ENCODE measurements around the gene BCL6B.

The BCL6B gene

DNA sequence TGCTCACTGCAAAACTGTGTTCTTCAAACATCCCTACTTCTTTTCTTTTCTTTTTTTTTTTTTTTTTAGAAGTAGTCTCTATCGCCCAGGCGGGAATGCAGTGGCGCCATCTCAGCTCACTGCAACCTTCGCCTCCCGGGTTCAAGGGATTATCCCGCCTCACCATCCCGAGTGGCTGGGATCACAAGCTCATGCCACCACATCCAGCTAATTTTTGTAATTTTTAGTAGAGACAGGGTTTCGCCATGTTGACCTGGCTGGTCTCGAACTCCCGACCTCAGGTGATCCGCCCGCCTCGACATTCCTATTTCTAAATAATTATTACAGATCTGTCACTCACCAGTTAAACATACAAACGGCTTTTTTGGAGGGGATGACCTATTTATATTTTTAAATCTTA is 11.4 kb upstream of the BCL6B start:
- DNase-seq, result no peak

DNA sequence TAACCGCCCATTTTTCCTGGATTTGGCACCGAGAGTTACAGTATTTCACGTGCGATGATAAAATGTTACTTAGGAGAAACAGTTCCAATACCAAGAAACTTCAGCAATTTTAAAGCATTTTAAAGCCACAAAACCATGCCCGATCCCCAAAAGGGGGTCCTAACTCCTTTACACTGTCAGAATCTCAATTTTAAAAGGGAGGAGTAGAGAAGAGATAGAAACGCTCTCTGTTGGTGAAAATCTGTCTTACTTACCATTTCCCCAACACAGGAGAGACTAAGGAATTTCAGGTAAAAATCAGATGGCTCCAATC is 11.0 kb upstream of the BCL6B start:
- DNase-seq, result no peak

DNA sequence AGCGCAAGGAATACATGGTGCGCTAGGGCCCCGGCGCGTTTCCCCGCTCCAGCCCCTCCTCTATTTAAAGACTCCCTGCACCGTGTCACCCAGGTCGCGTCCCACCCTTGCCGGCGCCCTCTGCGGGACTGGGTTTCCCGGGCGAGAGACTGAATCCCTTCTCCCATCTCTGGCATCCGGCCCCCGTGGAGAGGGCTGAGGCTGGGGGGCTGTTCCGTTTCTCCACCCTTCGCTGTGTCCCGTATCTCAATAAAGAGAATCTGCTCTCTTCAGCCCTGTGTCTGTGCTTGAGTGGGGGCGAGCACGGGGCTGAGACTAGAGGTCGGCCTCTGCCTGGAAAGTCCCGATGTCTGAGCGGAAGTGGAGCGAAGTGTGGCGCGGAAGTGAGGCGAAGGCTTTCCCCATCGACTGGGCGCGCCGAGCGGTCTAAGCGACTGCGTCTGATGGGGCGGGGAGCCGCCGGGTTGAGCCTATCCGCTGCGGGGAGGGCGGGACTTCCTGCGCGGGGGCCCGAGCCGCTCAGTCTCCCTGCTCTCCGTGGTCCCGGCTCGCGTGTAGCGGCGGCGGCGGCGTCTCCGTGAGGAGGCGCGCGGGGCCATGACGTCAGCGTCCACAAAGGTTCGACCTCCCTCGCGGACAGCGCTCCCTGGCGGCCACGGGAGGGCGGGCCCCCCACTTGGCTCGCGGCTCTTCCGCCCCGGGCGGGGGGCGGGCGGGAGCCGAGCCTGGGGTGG is 8.4 kb upstream of the BCL6B start:
- peak; percentile 95 for DNase-seq

DNA sequence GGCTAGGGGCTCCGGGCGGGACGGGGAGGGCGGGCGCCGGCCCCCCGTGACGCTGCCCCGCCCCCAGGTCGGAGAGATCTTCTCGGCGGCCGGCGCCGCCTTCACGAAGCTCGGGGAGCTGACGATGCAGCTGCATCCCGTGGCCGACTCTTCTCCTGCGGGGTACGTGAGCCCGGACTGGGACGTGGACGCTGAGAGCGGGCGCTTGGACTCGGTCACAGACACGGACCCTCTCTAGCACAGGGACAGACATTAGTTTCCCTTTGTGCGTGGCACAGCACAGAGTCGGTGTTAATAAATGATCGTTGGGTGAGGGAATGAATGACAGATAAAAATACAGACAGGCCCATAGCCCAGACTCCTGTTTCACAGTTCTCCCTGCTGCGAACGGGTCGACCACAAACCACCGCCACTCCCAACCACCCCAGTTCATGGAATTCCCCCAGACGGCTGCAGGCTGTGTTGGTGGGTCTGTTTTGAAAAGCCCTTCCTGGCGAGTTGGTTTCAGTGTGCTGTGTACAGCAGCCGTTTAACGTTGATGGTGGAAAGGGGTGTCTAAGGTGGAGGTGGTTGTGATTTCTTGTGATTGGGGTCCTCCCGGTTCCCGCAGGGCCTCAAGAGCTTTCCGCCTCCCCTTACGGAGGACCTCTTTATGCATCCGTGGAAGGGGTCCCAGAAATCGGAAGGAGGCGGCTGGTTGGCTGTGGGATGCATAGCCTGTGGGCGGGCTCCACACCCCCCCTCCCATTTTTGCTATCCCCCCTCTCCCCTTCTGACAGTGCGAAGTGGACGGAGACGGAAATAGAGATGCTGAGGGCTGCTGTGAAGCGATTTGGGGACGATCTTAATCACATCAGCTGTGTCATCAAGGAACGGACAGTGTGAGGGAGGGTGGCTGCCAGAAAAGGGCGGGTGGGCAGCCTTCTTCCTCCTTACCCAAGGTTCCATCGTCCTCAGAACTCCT is 7.6 kb upstream of the BCL6B start:
- DNase-seq, result no peak

DNA sequence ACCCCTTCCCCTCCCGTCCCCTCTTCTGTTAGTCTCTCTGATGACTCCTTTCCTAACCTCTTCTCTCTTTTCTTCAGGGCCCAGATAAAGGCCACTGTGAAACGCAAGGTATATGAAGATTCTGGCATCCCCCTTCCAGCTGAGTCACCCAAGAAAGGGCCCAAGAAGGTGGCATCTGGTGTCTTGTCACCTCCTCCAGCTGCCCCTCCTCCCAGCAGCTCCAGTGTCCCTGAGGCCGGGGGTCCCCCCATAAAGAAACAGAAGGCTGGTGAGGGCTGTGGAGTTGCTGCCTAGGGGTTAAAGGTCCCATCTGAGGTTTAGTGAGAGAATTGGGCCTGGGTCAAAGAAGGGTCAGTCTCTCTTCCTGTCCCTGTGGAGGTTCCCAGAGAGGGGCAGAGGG is 6.4 kb upstream of the BCL6B start:
- DNase-seq, result no peak

DNA sequence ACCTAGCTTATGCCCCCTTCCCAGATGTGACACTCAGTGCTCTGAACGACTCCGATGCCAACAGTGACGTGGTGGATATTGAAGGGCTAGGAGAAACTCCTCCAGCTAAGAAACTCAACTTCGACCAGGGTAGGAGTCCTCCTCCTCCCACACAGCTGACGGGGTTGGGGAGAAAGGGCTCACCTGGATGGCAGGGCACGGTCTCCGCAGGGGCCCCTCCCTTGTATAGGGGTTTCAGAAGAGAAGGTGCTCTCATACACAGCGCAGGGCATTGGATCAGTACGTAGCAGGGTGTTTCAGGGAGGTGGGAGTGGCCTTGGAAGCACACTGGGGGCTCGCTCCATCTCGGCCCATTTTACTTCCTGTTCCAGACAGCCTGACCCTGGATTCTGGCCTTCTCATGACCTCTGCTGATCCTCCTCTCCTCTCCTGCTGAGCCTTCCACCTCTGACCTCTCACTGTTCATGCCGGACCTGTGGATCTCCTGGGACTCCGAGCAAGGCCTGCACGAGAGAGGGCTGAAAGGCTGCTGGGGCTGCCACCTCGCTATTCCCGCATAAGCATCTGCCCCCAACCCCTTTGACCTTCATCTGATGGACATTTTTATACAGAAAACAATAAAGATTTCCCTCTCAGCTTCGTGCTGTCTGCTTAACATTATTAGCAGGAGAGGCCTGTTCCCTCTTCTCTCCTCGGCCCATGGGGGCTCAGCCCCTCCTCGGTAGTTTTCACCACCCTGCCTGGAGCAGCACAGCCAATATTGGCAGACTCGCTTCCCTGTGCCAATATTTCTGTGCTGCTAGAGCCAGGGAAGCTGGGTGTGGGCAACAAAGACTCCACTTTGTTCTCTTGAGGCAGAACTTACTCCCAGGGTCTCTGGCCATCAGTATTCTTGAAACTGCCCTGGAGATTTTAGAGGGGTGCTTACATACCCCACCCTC is 5.7 kb upstream of the BCL6B start:
- DNase-seq, result no peak

DNA sequence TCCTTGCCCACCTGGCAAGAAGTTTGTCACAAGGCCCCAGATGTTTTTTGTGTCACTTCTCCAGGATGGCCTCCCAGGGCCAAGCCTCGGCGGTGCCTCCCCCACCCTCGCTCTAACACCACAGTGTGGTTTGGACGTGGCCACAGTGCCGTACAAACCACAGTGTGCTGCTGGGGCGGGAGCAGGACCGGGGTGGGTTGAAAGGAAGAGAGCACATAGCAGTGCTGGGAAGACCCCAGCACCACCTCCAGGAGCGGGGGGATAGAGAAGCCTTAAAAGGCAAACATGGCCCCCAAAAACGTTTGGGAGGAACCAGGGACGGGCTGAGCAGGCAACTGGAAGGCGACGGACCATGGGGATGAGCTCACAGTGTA is 5.0 kb upstream of the BCL6B start:
- no peak for DNase-seq

DNA sequence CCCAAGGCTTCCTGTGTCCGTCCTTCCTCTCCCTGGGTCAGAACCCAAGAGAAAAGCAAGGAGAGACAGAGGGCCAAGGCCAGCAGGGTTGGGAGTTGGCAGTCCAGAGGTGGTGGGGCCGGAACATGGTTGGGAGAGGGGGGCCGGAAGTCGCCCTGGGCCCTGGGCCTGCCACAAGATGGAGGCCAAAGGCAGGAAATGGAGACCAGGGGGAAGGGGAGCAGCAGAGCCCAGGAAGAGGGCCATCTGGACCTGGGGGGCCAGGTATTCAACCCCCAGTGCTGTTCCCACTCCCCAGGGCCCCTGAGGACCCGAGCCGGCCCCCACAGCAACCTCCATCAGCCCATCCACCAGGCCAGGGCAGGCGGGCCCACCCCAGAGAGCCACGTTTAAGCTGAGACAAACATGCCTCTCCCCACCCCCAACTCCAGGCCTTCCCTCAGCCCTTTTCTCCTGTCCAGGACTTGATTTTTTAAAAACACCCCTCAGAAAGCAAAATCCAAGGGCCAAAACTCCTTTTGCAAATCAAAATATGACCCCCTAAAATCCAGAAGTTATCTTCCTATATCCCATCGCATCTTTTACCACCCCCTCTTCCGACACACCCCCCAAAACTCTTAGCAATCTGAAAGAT is 4.4 kb upstream of the BCL6B start:
- no peak for DNase-seq

DNA sequence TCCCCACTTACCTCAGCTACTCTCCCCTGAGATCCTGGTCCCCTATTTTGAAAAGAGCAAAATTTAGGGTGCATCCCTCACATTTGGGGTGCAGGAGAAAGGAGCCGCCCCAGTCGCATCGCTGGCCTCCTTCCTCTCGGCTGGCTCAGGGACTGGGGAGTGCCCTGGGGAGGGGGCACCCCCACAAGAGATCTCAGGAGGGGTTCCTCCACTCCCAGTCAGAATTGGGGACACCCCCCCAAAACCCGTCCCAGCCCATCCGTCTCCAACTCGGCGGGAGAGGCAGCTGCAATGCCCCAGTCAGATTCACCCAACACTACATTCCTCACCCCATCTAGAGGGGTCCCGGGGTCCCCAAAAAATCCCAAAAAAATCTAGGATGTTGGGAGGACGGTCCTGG is 3.5 kb upstream of the BCL6B start:
- no peak for DNase-seq

DNA sequence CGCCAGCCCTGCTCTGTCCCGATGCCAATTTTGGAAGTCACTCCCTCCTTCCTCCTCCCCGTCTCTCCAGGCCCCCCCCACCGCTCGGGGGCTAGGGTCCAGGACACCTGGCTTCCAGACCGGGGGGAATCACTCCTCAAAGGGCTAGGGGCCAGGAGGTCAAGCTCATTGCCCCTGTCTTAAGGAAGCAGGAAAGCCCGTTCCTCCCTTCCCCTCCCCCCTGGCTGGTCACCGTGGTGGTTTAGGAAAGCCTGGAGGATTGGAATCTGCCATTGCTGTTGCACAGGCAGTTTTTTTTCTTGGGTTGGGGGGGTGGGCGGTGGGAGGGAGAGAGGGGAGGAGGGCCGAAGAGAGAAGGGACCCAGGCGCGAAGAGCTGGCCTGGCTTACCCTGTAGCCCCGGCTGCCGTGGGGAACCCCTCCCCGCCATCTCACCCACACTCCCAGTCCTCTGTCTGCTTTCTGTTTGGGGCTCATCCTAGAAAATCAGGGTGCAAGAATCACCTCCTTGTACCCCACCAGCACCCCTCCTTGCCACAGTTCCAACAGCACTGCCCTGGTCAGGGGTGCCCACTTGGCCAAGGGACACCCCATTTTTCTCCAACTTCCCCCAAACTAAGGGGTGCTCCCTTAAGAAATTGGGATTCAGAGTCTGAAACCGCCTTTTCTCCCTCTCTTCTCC is 2.9 kb upstream of the BCL6B start:
- DNase-seq, result peak; percentile 62

DNA sequence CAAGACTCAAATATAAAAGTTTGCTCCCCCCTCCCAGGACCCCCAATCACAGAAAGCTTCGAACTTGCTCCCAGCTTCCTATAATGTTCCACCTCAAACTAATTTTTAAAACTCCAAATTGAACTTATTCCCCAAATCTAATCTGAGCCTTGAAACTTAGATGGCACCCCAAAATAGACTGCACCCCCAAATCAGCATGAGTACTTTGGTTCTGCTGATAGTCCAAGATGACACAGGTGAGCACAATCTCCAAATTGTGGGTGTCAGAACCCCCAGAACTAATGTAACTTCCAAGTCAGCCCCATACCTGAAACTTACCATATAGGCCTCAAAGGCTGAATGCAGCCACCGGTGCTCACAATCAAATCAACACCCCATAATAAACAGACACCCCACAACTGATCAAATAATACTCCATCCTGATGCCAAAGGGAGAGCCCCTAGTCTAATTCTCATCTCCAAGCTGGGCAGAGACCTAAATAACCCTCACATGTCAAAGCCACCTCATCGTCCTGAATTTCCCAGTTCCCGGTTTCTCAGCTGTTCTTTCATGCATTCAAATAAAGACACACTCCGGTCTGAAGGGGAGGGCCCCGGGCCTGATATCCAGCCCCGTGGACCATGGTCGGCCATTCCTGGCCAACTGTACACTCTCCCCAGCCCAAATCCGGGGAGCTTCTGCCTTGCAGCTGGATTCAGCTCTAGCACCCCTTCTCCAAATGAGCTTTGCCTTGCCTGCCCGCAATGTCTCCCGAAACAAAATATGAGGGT is 1.8 kb upstream of the BCL6B start:
- DNase-seq, result no peak

DNA sequence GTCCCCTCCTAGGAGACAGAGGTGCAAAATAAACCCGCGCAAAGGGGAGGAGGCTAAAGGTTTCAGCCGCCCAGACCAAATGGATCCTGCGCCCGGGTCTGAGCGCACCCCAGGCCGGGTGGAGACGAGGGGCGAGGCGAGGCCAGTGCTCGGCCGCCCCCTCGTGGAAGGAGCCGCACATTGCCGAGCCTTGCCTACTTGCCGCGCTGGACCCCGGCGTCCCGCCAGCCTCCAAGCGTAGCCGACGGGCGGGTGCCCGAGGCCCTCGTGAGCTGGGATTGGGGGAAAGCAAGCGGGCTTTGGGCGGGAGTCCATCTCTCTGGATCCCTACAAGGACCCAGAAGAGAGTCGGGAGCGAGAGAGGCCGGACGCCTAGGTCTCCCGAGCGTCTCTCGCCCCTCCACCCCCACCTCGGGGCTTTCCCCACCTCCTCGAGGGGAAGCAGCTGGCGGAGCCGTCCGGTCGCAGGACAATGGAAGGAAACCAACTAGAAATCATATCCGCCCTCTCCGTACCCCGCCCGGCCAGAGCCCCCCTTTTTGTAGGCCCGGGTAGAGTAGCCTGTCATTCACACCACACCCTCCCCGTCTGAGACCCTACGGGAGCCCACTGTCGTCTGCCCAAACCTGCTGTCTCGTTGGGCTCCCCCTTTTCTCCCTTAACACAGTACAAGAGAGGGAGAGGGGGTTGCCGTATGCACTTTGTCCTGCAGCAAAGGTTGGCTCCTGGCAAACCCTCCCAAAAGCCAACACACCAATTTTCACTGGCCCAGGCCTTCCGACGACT is 664 bp upstream of the BCL6B start:
- DNase-seq, result peak; percentile 62

DNA sequence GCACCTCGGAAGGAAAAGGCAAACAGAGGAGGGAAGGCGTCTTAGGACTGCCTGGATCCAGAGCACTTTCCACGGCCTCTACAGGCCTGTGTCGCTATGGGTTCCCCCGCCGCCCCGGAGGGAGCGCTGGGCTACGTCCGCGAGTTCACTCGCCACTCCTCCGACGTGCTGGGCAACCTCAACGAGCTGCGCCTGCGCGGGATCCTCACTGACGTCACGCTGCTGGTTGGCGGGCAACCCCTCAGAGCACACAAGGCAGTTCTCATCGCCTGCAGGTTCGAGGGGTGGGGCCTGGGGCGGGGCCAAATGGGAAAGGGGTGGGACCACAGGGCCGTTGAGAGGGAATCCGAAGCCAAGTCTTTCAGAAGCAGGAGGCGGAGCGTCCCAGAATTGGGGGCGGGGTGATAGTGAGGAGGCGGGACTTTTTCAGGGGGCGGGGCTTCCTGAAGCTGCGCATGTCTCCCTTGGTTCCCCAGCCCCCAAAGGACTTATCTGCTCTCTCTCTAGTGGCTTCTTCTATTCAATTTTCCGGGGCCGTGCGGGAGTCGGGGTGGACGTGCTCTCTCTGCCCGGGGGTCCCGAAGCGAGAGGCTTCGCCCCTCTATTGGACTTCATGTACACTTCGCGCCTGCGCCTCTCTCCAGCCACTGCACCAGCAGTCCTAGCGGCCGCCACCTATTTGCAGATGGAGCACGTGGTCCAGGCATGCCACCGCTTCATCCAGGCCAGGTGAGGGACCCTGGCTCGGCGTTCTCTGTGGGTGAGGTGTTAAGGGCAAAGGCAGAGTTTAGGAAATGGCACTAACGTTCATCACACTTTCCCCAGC is 939 bp downstream of the BCL6B start:
- DNase-seq, result no peak

DNA sequence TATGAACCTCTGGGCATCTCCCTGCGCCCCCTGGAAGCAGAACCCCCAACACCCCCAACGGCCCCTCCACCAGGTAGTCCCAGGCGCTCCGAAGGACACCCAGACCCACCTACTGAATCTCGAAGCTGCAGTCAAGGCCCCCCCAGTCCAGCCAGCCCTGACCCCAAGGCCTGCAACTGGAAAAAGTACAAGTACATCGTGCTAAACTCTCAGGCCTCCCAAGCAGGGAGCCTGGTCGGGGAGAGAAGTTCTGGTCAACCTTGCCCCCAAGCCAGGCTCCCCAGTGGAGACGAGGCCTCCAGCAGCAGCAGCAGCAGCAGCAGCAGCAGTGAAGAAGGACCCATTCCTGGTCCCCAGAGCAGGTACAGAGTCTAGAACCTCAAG is 1.5 kb downstream of the BCL6B start:
- no peak for DNase-seq

DNA sequence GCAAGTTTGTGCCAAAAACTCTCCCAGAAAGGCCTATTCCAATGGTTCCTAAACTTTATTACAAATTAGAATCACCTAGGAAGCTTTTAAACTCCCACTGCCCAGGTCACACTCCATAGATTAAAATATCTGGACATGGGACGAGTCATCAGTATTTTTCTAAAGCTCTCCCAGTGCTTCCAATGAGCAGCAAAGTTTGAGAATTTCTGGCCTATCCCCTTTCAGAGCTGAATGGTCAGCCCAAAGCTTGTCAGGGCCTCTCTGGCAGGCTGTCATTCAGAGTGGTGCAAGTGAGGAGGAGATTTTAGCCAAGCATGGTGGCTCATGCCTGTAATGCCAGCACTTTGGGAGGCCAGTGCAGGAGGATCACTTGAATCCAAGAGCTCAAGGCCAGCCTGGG is 2.4 kb downstream of the BCL6B start:
- DNase-seq, result no peak

DNA sequence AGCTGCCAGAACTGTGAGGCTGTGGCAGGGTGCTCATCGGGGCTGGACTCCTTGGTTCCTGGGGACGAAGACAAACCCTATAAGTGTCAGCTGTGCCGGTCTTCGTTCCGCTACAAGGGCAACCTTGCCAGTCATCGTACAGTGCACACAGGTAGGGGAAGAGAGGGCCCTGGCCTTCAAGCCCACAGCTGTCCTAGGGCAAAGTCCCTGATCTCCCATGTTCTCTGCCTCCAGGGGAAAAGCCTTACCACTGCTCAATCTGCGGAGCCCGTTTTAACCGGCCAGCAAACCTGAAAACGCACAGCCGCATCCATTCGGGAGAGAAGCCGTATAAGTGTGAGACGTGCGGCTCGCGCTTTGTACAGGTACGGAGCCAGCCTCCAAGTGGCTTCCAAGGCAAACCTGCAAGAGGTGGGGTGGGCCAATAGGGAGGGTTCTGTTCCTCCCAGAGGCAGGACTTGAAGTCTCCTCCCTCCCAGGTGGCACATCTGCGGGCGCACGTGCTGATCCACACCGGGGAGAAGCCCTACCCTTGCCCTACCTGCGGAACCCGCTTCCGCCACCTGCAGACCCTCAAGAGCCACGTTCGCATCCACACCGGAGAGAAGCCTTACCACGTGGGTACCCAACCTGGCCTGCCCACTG is 3.7 kb downstream of the BCL6B start:
- DNase-seq, result no peak

DNA sequence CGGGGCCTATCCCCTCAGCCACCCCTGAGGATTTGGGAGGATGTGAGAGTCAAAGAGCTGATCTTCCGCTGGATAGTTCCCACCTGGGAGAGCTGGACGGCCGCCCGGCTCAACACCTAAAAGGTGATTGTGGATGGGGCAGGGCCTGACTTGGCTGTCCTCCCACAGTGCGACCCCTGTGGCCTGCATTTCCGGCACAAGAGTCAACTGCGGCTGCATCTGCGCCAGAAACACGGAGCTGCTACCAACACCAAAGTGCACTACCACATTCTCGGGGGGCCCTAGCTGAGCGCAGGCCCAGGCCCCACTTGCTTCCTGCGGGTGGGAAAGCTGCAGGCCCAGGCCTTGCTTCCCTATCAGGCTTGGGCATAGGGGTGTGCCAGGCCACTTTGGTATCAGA is 4.5 kb downstream of the BCL6B start:
- DNase-seq, result no peak

DNA sequence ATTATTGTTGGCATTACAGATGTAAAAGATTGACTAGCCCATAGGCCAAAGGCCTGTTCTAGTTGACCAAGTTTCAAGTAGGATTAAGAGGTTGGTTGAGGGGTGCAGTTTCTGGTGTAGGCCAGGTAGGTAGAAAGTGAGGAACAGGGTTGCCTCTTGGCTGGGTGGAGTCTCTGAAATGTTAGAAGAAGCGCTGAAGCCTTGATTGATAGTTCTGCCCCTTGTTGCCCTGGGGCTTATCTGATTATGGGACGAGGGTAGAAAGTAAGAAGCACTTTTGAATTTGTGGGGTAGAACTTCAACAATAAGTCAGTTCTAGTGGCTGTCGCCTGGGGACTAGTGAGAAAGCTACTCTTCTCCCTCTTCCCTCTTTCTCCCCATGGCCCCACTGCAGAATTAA is 6.2 kb downstream of the BCL6B start:
- no peak for DNase-seq

DNA sequence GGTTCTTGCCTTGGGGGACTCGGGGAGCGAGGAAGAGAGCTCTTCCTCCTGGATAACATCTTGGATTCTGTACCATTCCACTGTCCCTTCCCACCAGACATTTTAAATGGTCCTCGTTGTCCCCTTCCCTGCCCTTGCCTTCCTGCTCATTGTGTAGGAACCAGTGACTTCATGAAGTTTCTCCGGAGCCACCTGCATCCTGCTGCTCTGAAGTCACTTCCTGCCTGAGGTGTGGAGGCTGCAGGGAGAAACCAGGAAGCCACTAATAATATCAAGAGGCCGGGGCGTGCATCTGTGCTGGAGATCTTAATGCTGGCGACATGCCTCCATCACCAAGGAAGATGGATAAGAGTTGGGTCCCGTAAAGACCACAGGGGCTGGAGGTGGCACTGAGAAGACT is 6.8 kb downstream of the BCL6B start:
- no peak for DNase-seq
